Upper lobe of left lung (tissue), 6 donors: ENCODE results near the gene BDKRB1. TPM values are rescaled to one million over a fixed set of nuclear protein-coding genes. Genes with fewer than 3 reads are reported as not detected.

Source experiments
- ATAC-seq, 2 donors: fragments of 200-7000 bp; cut with Tn5 transposase; one replicate each; pipeline ENCODE4 v1.9.1; 2022; ENCODE audit warnings: mild to moderate bottlenecking in 2 of 2, moderate library complexity in 2 of 2; ENCODE audit not compliant: low FRiP score in 2 of 2
- DNase-seq, 2 donors: peaks; one replicate each; pipeline ENCODE4 v3.0.0-alpha.2; 2019 to 2020
- H3K27ac ChIP-seq, 4 donors: fragments of 200-600 bp; sonication (generic); one replicate each; pipeline ENCODE4 v1.5.1; 2016 to 2019
- H3K27me3 ChIP-seq, 4 donors: fragments of 200-600 bp; sonication (generic); one replicate each; pipeline ENCODE4 v1.5.1; 2017 to 2019
- H3K36me3 ChIP-seq, 4 donors: fragments of 200-600 bp; sonication (generic); one replicate each; pipeline ENCODE4 v1.5.1; 2016 to 2019
- H3K4me1 ChIP-seq, 4 donors: fragments of 200-600 bp; sonication (generic); one replicate each; pipeline ENCODE4 v1.5.1; 2018 to 2019
- H3K4me3 ChIP-seq, 4 donors: fragments of 200-600 bp; sonication (generic); one replicate each; pipeline ENCODE4 v1.5.1; 2017 to 2019; ENCODE audit warnings: mild to moderate bottlenecking in 2 of 4, moderate library complexity in 1 of 4
- H3K9me3 ChIP-seq, 4 donors: fragments of 200-600 bp; sonication (generic); one replicate each; pipeline ENCODE4 v1.5.1; 2018 to 2019
- EP300 ChIP-seq, 4 donors: sonication (generic); formaldehyde crosslinking; IDR thresholded peaks; one replicate each; pipeline ENCODE4 v1.5.1; 2017; ENCODE audit warnings: antibody characterized with exemption in 4 of 4, control low read depth in 2 of 4
- POLR2A ChIP-seq, 4 donors: fragments of 450-650 bp; IDR thresholded peaks; one replicate each; pipeline ENCODE4 v1.5.1; 2016 to 2017; ENCODE audit warnings: antibody characterized with exemption in 4 of 4, mild to moderate bottlenecking in 2 of 4
- POLR2AphosphoS5 ChIP-seq, 2 donors: sonication (generic); formaldehyde crosslinking; IDR thresholded peaks; one replicate each; pipeline ENCODE4 v1.5.1; 2017; ENCODE audit warnings: antibody characterized with exemption in 2 of 2
- WGBS, 2 donors: methylation state at CpG; one replicate each; pipeline ENCODE4 v1.1.5; 2017 to 2018; 5-methylcytosine and 5-hydroxymethylcytosine counted together
- total RNA-seq, 6 donors: library from RNA; depleted of rRNA in 4 of 6; stranded (reverse); fragments of >200 nt in 4 of 6; gene quantifications; one replicate each; pipeline versions ENCODE4 v1.1.0 to v1.2.1, GENCODE V29; 2016 to 2021
- TF ChIP-seq, protein P1 (sequence below), 6 experiments: fragments of 450-650 bp in 4 of 6; fragments of 200-600 bp in 2 of 6; sonication (generic) in 2 of 6; IDR thresholded peaks; one replicate each; pipeline ENCODE4 v1.5.1; 2016 to 2019; ENCODE audit warnings: antibody characterized with exemption in 6 of 6
- donor health status: DM: no; HTN: no; CAD: no; lungs with moderate emphysema.
- donor health status: DM: no; HTN: yes; CAD: no; lungs with severe emphysema.

Gene BDKRB1
- total RNA-seq, 6 donors from 2014 or later = 0.24 to 0.46 (median 0.31) TPM; not detected in 3

DNA sequence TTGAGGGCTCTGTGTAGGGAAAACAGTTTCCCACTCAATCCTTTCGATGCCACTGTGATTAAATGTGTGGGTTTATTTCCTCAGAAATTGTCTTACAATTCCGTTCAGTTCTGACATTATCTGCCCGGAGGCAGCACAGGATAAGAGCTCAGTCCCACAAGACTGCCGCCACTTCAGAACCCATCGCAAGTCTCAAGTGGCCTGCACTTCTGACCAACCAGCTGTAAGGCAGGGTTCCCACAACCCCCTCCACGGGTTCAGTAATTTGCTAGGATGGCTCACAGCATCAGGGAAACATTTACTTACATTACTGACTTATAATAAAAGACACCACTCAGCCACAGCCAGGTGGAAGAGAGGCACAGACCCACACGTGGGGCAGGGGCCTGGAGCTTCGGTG, 34.2 kb upstream of the BDKRB1 start:
- WGBS, 2 donors = 71 to 79% methylated on average over 8 of the region's 8 CpGs

DNA sequence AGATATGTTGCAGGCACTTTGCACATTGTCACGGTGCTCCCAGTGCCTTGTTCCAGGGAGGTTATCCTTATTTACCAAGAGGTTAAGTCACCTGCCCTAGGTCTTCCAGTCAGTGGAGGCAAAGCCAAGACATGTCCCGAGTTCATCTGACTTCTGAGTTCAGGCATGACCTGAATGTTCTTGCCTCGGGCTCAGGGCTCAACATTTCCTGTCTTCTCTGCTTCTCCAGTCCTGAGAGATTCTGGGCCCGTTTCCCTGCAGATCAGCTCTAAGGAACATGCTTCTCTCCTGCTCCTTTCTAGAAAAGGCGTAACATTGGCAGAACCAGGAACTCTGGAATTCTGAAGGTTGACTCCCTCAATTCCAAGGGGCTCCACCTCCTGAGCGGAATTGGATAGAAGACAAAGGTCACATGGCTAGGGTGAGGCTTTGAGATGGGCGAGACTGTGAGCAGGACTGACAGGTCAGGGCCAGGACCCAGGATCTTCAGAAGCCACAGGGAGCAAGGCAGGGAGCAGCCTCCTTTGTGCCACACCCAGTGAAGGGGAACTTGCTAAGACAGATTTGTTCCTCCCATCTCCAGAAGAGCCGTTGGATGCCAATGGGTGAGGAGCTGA, 31.4 kb upstream of the BDKRB1 start:
- H3K27ac ChIP-seq = no peak overlapping the region
- no peak for DNase-seq
- TF ChIP-seq POLR2AphosphoS5 (IDR thresholded peaks at IDR 0.05) = no peak
- no peak for TF ChIP-seq POLR2A (IDR thresholded peaks at IDR 0.05)
- TF ChIP-seq, protein P1, sequence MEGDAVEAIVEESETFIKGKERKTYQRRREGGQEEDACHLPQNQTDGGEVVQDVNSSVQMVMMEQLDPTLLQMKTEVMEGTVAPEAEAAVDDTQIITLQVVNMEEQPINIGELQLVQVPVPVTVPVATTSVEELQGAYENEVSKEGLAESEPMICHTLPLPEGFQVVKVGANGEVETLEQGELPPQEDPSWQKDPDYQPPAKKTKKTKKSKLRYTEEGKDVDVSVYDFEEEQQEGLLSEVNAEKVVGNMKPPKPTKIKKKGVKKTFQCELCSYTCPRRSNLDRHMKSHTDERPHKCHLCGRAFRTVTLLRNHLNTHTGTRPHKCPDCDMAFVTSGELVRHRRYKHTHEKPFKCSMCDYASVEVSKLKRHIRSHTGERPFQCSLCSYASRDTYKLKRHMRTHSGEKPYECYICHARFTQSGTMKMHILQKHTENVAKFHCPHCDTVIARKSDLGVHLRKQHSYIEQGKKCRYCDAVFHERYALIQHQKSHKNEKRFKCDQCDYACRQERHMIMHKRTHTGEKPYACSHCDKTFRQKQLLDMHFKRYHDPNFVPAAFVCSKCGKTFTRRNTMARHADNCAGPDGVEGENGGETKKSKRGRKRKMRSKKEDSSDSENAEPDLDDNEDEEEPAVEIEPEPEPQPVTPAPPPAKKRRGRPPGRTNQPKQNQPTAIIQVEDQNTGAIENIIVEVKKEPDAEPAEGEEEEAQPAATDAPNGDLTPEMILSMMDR (IDR thresholded peaks at IDR 0.05) = no peak
- no peak for TF ChIP-seq EP300 (IDR thresholded peaks at IDR 0.05)
- H3K9me3 ChIP-seq = peaks cover 0 to 8% (median 0%) of the 10 kb centered on the region in 4 donors
- no peaks in the 10 kb centered on the region for H3K36me3 ChIP-seq
- no peaks in the 10 kb centered on the region for H3K27me3 ChIP-seq
- peaks cover 0 to 26% (median 3%) of the 10 kb centered on the region in 4 donors for H3K4me1 ChIP-seq
- WGBS, 2 donors = 77 to 79% methylated on average over 8 of the region's 8 CpGs
- H3K4me3 ChIP-seq = no peak overlapping the region
- ATAC-seq = peak in 1 of 2 donors; percentile 25

More for the DNA sequence above, 34.2 kb upstream of the BDKRB1 start:
- ATAC-seq = no peak
- peaks cover 0 to 19% (median 3%) of the 10 kb centered on the region in 4 donors for H3K4me1 ChIP-seq
- H3K27ac ChIP-seq = no peak overlapping the region
- H3K4me3 ChIP-seq = no peak overlapping the region
- H3K36me3 ChIP-seq = no peaks in the 10 kb centered on the region
- TF ChIP-seq EP300 (IDR thresholded peaks at IDR 0.05) (no peak), POLR2AphosphoS5 (IDR thresholded peaks at IDR 0.05) (no peak), POLR2A (IDR thresholded peaks at IDR 0.05) (no peak)
- TF ChIP-seq, protein P1 (IDR thresholded peaks at IDR 0.05) = no peak
- no peaks in the 10 kb centered on the region for H3K9me3 ChIP-seq
- no peak for DNase-seq
- no peaks in the 10 kb centered on the region for H3K27me3 ChIP-seq

DNA sequence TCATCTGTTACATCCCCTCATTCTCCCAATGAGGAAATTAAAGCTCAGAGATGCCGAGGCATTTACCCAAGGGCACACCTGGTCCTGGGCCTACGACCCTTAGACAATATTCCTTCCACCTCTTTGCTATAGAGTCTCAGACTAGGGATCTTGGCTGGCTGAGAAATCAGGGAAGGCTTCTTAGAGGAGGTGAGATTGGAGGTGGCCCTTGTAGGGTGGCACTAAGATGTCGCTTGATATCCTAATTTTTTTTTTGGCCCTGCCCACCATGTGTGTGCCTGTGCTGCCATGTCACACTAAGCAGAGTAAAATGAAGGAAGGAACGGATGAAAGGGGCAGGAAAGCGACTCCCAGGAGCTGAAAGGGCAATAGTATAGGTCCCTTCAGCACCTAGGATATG, 30.8 kb upstream of the BDKRB1 start:
- TF ChIP-seq POLR2AphosphoS5 (IDR thresholded peaks at IDR 0.05) (no peak), EP300 (IDR thresholded peaks at IDR 0.05) (no peak), POLR2A (IDR thresholded peaks at IDR 0.05) (no peak)
- TF ChIP-seq, protein P1 (IDR thresholded peaks at IDR 0.05) = no peak
- H3K4me3 ChIP-seq = no peak overlapping the region
- ATAC-seq (no peak), DNase-seq (no peak)
- no peaks in the 10 kb centered on the region for H3K27me3 ChIP-seq
- peaks cover 0 to 26% (median 3%) of the 10 kb centered on the region in 4 donors for H3K4me1 ChIP-seq
- WGBS, 2 donors = 87 to 89% methylated on average over 5 of the region's 5 CpGs
- peaks cover 0 to 8% (median 0%) of the 10 kb centered on the region in 4 donors for H3K9me3 ChIP-seq
- no peak overlapping the region for H3K27ac ChIP-seq
- H3K36me3 ChIP-seq = no peaks in the 10 kb centered on the region

DNA sequence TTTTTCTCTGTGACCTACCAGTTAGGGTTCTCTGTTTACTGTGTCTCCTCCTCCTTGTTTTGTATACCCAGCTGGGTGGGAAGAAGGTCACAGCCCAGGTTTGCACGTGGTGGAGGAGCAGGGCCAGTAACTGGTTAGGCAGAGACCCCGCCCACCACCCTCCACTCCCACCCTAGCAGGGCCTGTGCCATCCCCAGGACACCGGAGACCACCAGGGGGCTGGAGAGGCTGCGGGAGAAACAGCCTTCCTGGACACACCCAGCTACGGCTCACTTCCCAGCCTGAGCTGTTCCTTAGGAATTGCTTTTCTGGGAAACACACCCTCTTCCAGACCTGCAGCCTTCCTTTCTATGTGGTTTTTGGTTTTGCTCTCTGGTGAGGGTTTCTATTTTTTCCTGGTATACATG, 30.3 kb upstream of the BDKRB1 start:
- H3K27me3 ChIP-seq = no peaks in the 10 kb centered on the region
- H3K36me3 ChIP-seq = no peaks in the 10 kb centered on the region
- no peak overlapping the region for H3K27ac ChIP-seq
- WGBS, 2 donors = 8 to 46% methylated on average over 2 to 5 of the region's 5 CpGs
- H3K9me3 ChIP-seq = peaks cover 0 to 8% (median 0%) of the 10 kb centered on the region in 4 donors
- DNase-seq (peak in 1 of 2 donors; percentile 34), ATAC-seq (peak; percentile 56 to 76)
- H3K4me1 ChIP-seq = peaks cover 0 to 26% (median 3%) of the 10 kb centered on the region in 4 donors
- TF ChIP-seq EP300 (IDR thresholded peaks at IDR 0.05) = no peak
- TF ChIP-seq POLR2AphosphoS5 (IDR thresholded peaks at IDR 0.05) = no peak
- no peak overlapping the region for H3K4me3 ChIP-seq

DNA sequence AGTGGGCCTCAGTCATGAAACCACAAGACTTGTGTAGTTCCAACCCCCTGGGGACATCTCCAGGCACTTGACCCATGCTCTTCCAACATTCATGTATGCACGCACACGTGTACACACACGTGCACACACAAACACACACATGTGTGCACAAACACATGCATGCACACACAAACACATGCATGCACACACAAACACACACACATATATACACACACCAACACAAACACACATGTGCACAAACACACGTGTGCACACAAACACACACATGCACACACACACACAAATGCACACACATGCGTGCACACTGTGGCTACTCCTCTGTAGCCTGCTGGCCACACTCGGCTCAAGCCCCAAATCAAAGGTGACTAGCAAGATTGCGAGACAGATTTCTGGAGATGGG, 28.6 kb upstream of the BDKRB1 start:
- Histone ChIP-seq H3K36me3 (no peaks in the 10 kb centered on the region), H3K27me3 (no peaks in the 10 kb centered on the region), H3K27ac (no peak overlapping the region), H3K9me3 (peaks cover 0 to 8% (median 0%) of the 10 kb centered on the region in 4 donors), H3K4me3 (no peak overlapping the region), H3K4me1 (peaks cover 0 to 16% (median 3%) of the 10 kb centered on the region in 4 donors)
- DNase-seq = no peak
- TF ChIP-seq POLR2A (IDR thresholded peaks at IDR 0.05) (no peak), POLR2AphosphoS5 (IDR thresholded peaks at IDR 0.05) (no peak), EP300 (IDR thresholded peaks at IDR 0.05) (no peak)
- TF ChIP-seq, protein P1 (IDR thresholded peaks at IDR 0.05) = no peak
- WGBS, 2 donors = 90 to 93% methylated on average over 4 to 7 of the region's 7 CpGs
- no peak for ATAC-seq
